ENCODE data around the gene AP3S2.
"Not testable (repeated sequence)": the region's sequence is repeated elsewhere in the genome, so short reads cannot be mapped to it uniquely, and the experiment has no call there.

AP3S2 gene

DNA sequence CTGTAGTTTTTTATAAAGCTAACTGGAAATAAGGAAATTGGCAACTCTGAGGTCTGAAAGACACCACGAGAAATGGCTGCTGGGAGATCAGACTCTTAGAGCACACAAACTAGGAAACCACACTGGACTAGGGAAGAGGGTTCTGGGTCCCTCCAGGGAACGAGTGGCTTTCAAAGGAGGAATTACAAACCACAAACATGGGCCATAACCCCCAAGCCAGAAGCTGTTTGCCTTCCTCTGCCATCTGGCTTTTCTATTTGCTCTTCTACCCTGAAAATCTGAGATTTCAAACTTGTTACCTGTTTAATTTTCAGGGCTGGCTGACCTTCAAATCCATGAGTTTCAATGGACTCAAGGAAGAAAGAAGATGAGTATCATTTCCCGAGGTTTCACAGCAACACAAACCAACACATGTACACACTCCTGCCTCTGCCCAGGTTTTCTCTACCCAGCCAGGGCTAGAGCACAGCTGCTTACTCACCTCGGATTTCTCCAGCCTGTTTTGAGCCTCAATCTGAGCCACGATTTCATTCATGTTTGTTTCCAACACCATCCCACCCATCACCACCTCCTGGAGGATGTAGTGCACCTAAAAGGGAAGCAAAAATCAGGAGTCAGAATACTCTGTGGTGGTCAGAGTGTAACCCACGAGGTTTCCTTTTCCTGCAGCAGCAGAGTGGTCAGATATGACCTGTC is 56.5 kb downstream of the AP3S2 start:
- TF ChIP-seq, protein P1, sequence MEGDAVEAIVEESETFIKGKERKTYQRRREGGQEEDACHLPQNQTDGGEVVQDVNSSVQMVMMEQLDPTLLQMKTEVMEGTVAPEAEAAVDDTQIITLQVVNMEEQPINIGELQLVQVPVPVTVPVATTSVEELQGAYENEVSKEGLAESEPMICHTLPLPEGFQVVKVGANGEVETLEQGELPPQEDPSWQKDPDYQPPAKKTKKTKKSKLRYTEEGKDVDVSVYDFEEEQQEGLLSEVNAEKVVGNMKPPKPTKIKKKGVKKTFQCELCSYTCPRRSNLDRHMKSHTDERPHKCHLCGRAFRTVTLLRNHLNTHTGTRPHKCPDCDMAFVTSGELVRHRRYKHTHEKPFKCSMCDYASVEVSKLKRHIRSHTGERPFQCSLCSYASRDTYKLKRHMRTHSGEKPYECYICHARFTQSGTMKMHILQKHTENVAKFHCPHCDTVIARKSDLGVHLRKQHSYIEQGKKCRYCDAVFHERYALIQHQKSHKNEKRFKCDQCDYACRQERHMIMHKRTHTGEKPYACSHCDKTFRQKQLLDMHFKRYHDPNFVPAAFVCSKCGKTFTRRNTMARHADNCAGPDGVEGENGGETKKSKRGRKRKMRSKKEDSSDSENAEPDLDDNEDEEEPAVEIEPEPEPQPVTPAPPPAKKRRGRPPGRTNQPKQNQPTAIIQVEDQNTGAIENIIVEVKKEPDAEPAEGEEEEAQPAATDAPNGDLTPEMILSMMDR (IDR thresholded peaks at IDR 0.05; ENCODE audit: extremely low read depth, insufficient read depth, missing control alignments) = no peak
- no peak for DNase-seq (ENCODE audit: low spot score)
- in situ Hi-C loops (cut with MboI; ENCODE audit: low pct_unique_long_range_greater_than_20kb, low sequenced_read_pairs, unreplicated experiment) = no loop called here

DNA sequence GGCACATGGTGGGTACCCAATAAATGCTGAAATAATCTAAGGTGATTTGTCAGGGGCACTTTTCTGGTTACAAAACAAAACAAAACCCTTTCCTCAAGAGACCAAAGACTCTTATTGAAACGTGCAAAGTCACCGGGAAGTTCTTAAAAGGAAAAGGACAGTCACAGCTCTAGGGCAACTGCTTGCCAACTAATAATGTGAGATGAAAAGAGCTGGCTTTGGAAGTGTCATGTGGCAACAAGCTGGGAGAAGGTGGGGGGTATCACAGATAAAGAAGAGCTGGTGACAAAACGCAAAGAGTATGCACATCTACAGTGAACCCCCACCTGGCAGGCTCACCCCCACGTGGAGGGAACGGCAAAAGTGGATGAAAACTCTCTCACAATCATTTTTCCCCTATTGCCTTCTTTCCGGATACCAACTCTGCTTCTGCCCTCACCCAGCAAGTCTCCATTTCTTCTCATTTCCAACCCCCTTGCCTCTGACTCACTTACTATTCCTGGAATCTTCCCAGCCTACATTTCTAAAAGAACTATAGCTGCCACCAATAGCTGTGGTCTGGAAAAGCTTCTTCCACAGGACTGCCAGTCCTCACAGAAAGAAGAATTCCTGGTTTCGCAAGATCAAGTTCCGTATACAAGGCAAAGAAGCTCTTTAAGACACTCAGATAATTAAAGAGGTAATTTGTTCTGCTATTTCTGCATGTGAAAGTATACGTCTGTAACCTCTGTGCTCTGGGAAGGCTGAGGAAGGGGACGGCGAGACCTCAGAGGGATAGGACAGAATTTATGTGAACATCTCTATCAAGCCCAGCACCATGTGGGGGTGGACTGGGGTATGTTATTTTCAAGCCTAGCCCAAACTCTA is 57.3 kb downstream of the AP3S2 start:
- DNase-seq (ENCODE audit: low spot score) = no peak
- in situ Hi-C loops (cut with MboI; ENCODE audit: low pct_unique_long_range_greater_than_20kb, low sequenced_read_pairs, unreplicated experiment) = no loop called here
- TF ChIP-seq, protein P1 (IDR thresholded peaks at IDR 0.05; ENCODE audit: extremely low read depth, insufficient read depth, missing control alignments) = no peak

DNA sequence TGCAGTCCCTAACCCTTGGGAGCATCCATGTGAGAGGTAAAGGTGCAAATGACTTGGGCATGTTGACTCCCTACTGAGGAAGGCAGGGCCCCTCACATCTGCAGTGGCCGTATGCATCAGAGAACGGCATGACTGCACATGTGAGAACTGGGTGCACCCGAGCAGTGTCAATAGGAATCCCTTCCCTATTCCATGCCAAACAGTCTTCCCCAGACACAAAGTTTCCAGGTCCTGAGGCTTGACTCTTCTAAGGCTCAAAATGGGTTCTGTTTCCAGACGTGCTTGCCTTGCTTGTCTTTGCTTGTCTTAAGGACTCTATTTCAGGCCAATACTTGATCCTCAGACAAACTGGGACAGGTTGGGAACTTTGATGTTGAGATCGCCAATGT is 58.6 kb downstream of the AP3S2 start:
- in situ Hi-C loops (cut with MboI; ENCODE audit: low pct_unique_long_range_greater_than_20kb, low sequenced_read_pairs, unreplicated experiment) = no loop called here
- TF ChIP-seq, protein P1 (IDR thresholded peaks at IDR 0.05; ENCODE audit: extremely low read depth, insufficient read depth, missing control alignments) = no peak
- no peak for DNase-seq (ENCODE audit: low spot score)

DNA sequence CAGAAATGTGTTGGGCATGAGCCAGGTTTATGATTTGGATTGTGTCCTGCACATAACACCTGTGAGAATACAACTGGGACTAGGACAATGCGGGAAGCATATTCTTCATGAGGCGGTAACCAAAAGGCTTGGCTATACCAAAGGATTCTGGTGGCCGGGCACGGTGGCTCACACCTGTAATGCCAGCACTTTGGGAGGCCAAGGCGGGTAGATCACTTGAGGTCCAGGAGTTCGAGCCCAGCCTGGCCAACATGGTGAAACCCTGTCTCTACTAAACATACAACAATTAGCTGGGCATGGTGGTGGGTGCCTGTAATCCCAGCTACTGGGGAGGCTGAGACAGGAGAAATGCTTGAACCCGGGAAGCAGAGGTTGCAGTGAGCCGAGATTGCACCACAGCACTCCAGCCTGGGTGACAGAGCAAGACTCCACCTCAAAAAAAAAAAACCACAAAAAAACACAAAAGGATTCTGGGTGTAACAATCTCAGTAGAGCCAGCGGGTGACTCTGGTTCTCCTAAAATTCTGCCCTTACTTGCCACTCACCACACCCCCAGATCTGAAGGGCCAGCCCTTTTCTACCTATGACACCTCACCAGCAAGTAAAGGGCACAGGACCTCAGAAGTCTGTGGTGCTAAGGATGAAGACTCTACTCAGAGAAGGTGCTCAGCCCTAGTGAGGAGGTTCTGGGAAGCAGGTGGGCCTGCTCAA is 59.2 kb downstream of the AP3S2 start:
- not testable (repeated sequence) for DNase-seq (ENCODE audit: low spot score)

DNA sequence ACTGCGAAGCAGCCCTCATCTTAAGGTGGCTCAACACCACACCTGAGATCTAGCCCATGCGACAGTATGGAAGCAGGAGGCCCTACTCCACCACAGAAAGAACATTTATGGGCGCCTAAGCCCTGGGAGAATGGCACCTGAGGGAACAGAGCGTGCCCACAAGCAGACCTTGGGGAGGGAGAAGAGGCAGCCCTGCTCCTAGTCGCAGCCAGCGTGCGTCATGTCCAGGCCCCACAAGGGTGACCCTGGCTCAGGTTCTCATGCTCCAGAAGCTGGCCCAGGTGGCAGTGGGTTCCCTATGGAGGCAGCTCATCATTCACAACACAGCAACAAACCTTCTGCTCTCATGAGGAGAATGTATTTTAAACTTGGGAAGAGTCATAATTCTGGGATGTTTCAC is 59.8 kb downstream of the AP3S2 start:
- in situ Hi-C loops (cut with MboI; ENCODE audit: low pct_unique_long_range_greater_than_20kb, low sequenced_read_pairs, unreplicated experiment) = no loop called here
- no peak for DNase-seq (ENCODE audit: low spot score)
- TF ChIP-seq, protein P1 (IDR thresholded peaks at IDR 0.05; ENCODE audit: extremely low read depth, insufficient read depth, missing control alignments) = no peak

More for the DNA sequence above, 59.2 kb downstream of the AP3S2 start:
- in situ Hi-C loops (cut with MboI; ENCODE audit: low pct_unique_long_range_greater_than_20kb, low sequenced_read_pairs, unreplicated experiment) = not testable (repeated sequence)

DNA sequence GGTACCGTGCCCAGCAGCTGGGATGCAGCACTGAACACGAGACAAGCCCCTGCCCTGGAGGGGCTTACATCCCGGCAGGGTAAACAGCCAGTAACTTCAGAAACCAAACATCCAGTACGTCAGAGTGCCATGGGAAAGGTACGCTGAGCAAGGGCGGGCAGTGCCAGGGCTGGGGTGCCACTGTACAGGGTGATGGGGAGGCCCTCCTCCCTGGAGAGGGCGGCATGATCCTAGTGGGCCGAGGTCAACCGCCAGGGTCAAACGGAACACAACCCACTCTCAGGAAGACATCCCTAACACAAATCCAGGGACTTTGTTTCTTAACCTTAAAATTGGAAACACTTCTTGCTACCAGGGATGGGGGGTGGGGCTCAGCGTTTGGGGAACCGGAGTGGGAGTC is 63.2 kb downstream of the AP3S2 start:
- TF ChIP-seq, protein P1 (IDR thresholded peaks at IDR 0.05; ENCODE audit: extremely low read depth, insufficient read depth, missing control alignments) = no peak
- in situ Hi-C loops (cut with MboI; ENCODE audit: low pct_unique_long_range_greater_than_20kb, low sequenced_read_pairs, unreplicated experiment) = no loop called here
- DNase-seq (ENCODE audit: low spot score) = no peak
